ENCODE data around the gene IFI35. TPM values are rescaled to one million over a fixed set of nuclear protein-coding genes. Genes with fewer than 3 reads are reported as not detected.
A peak's percentile ranks its signal among the peaks of the same experiment; 100 is the strongest.

The IFI35 gene
- total and polyA plus RNA-seq, 9 of the 15 experiments (the other 6 are each of a cell fraction or from before 2014, with no cell fraction given) = 4.4 to 13.1 (median 10.2) TPM

GRCh38 chr17:43024407-43025289, 18.1 kb downstream of the IFI35 start, which contains the start of gene RND2 (continued):
- TF ChIP-seq HLTF (IDR thresholded peaks at IDR 0.05) (0 out of 2 replicates have a peak, but pooled peaks have one; percentile 25), BRD9 (IDR thresholded peaks at IDR 0.05; ENCODE audit: low read depth, partially characterized antibody) (peak; percentile 65), CUX1 (CRISPR knock-in tag; IDR thresholded peaks at IDR 0.05) (no peak), ZBTB1 (CRISPR knock-in tag; IDR thresholded peaks at IDR 0.05; ENCODE audit: borderline replicate concordance, low read depth) (no peak), RB1 (IDR thresholded peaks at IDR 0.05; ENCODE audit: low read depth) (peak; percentile 34; the same call in 1 of the 2 replicates), MBD2 (IDR thresholded peaks at IDR 0.05; ENCODE audit: borderline replicate concordance, low read depth) (peak; percentile 44; the same call in 1 of the 2 replicates), TARDBP (IDR thresholded peaks at IDR 0.05) (peak; percentile 82; the same call in 1 of the 2 replicates), CBX2 (IDR thresholded peaks at IDR 0.05; ENCODE audit: insufficient read depth, low read length, poor library complexity, severe bottlenecking) (no peak), NFE2 (IDR thresholded peaks at IDR 0.05; ENCODE audit: low read depth) (no peak), BHLHE40 (IDR thresholded peaks at IDR 0.05; ENCODE audit: low read length) (peak; percentile 53), ZNF197 (CRISPR knock-in tag; IDR thresholded peaks at IDR 0.05; ENCODE audit: low read depth) (peak; percentile 44; the same call in 1 of the 2 replicates), JUN (IDR thresholded peaks at IDR 0.05; ENCODE audit: borderline replicate concordance, low read depth, low read length) (peak; percentile 84), JUN (CRISPR knock-in tag; IDR thresholded peaks at IDR 0.05; ENCODE audit: borderline replicate concordance) (peak; percentile 86), NBN (IDR thresholded peaks at IDR 0.05; ENCODE audit: low read depth) (peak; percentile 78), HDAC2 (IDR thresholded peaks at IDR 0.05) (peak; percentile 93; the same call in 1 of the 2 replicates), STAG1 (CRISPR knock-in tag; IDR thresholded peaks at IDR 0.05; ENCODE audit: borderline replicate concordance) (0 out of 2 replicates have a peak, but pooled peaks have one; percentile 6), POLR2B (IDR thresholded peaks at IDR 0.05; ENCODE audit: low read depth, partially characterized antibody) (peak; percentile 65), CBX1 (IDR thresholded peaks at IDR 0.05; ENCODE audit: low read depth) (0 out of 2 replicates have a peak, but pooled peaks have one; percentile 41), POLR2AphosphoS5 (IDR thresholded peaks at IDR 0.05; ENCODE audit: control insufficient read depth, insufficient read depth, low read depth, low read length) (peak; percentile 77), GABPB2 (CRISPR knock-in tag; conservative IDR thresholded peaks at IDR 0.05) (no peak), ZNF316 (IDR thresholded peaks at IDR 0.05) (no peak), NFIC (IDR thresholded peaks at IDR 0.05) (peak; percentile 27; the same call in 1 of the 2 replicates), FOXJ2 (tag; IDR thresholded peaks at IDR 0.05) (0 out of 2 replicates have a peak, but pooled peaks have one; percentile 19), ZNF445 (CRISPR knock-in tag; IDR thresholded peaks at IDR 0.05; ENCODE audit: low read depth) (no peak), ZNF507 (tag; conservative IDR thresholded peaks at IDR 0.05) (no peak), SMAD2 (IDR thresholded peaks at IDR 0.05; ENCODE audit: low read depth, low read length) (no peak)
